ENCODE results near the gene RMDN3.

RMDN3 gene

GRCh38 chr15:40773496-40773895 is 18.4 kb upstream of the RMDN3 start:
- no peak for DNase-seq (ENCODE audit: low read depth in 3 of 3)

DNA sequence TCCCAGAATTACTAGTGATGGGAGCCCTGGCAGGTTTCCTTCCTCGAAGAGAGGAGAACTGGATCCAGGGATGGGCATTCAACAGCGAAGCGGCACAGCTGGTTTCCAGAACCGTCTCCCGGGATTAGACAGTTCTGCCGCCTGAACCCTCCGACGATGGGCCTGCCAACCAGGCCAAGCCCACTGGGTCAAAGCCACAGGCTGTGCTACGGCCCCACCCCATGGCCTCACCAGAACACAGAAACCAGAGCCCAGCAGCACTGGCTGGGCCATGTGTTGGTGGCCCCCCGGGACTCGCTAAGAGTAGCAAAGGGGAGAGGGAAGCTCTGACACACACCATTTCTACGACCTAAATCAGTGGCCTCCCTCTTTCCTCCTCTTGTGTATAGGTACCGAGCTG is 17.0 kb upstream of the RMDN3 start:
- DNase-seq (ENCODE audit: low read depth in 3 of 3) = no peak

DNA sequence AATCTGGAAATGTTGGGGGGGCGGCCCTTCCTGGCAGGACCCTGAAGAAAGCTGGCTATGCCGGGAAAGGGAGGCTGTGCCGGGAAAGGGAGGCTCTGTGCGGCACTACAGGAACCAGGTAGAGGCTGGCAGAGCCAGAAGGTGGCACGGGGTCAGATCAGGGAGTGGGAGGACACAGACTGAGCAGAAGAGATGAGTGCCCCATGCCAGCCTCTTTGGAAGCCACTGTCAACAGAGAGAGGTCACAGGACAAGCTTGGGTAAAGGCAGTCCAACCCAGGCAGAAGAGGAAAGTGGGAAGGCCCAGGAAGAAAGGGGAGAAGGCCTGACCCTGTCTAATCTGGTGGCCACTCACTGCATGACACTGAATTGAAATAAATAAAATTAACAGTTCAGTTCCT is 16.2 kb upstream of the RMDN3 start:
- DNase-seq (ENCODE audit: low read depth in 3 of 3) = no peak

DNA sequence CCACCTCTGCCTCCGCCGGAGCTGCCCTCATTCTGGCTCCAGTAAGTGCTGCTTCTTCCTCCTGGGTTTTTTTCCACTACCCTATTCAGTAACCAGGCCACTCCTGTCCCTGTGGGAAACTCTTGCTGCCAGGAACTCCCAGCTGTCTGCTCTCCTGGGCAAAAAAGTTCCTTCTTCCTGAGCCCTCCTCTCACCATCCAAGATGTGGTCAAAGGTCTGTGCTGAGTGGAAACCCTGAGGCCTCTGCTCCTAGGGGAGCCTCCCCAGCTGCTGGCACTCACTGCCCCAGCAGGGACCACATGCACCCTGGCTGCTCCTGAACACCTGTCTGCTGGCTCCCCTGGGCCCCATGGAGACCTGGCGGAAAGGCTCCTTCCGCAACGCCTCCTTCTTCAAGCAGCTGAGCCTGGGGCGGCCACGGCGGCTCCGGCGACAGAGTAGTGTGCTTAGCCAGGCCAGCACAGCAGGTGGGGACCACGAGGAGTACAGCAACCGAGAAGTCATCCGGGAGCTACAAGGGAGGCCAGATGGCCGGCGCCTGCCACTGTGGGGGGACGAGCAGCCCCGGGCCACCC is 15.2 kb upstream of the RMDN3 start:
- no peak for DNase-seq (ENCODE audit: low read depth in 3 of 3)

DNA sequence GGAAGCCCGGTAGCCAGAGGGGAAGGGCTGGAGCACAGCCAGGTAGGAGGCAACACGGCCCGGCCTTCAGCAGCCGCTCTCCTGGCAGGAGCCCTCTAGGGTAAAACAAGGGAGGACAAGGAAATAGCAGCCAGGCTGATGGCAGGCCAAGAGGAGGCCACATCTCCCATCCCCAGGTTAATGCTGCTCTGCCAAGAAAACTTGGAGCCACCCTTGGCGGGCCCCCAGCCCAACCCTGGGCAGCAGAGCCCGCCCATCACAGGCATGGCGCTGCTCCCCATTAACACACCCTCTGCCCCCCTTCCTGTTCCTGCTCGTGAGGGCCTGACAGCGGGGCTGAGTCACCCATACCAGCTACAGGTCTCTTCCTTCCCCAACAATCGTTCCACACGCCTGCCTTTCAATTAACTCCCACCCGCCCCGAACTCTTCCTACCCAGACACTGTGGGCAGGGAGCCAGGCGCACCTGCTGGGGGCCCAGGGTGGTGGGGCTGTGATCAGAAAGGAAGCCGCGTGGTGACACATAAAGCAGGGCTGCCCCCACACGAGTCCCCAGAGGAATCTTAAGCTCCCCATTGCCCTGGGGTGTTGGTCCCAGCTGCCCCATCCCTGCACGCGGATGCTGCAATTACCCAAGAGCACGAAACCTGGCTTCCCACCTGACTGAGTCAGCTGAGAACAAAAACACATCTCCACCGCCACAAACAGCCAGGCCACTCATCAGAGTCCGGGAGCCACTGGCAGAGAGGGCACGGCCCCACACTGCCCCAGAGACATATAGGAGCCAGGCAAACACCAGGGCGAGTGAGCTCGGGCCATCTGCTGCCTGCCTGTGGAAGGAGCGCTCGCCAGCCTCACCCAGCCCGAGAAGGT is 14.5 kb upstream of the RMDN3 start, which contains the start of gene C15orf62:
C15orf62 (plus strand) TSS at position 707 of the 873 bp plus-strand sequence. CDS start 516 bp downstream, outside the sequence.
- peak in 2 of 3 experiments; percentile 47 to 69 for DNase-seq (ENCODE audit: low read depth in 3 of 3)

- no peak for DNase-seq (ENCODE audit: low read depth in 3 of 3)
Measured at GRCh38 chr15:40768521-40769273, 13.6 kb upstream of the RMDN3 start.

GRCh38 chr15:40767838-40768500 is 12.9 kb upstream of the RMDN3 start:
- DNase-seq (ENCODE audit: low read depth in 3 of 3) = no peak

DNA sequence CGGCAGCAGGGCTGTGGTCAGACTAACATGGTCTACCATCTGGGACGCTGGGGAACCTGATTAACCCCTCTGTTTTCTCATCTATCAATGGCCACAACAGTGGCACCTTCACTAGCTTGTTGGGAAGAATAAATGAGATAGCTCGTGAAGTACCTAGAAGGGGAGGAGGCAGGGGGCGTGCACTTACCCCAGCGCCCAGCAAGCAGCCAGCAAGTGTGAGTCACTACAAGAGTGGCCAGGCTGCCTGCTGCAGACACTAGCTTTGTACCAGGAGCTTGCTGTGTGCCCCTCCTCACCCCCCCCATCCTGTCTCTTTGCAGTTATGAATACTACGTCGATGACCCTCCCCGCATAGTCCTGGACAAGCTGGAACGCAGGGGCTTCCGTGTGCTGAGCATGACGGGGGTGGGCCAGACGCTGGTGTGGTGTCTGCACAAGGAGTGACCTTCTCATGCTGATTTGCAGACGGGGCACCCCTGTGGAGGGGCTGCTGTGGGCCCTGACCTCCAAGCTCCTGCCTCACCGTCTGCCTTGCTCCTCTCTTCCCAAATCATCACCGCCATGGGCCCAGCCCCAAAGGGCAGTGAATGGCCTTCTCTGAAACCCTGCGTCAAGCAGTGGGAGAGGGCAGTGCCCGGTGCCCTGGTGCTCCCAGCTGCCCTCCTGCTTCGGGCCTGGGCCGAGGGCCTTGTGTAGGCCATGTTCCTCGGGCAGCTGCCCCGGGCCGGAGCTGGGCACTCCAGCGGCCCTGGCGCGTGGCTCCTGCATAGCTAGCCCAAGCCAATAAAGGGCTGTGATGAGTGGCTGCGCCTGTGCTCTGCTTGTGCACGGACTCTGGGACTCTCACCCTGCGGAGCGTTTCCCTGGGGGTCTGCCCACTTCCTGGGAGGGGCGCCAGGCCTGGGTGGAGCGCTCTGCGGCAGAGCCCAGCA is 12.1 kb upstream of the RMDN3 start:
- DNase-seq (ENCODE audit: low read depth in 3 of 3) = no peak

DNA sequence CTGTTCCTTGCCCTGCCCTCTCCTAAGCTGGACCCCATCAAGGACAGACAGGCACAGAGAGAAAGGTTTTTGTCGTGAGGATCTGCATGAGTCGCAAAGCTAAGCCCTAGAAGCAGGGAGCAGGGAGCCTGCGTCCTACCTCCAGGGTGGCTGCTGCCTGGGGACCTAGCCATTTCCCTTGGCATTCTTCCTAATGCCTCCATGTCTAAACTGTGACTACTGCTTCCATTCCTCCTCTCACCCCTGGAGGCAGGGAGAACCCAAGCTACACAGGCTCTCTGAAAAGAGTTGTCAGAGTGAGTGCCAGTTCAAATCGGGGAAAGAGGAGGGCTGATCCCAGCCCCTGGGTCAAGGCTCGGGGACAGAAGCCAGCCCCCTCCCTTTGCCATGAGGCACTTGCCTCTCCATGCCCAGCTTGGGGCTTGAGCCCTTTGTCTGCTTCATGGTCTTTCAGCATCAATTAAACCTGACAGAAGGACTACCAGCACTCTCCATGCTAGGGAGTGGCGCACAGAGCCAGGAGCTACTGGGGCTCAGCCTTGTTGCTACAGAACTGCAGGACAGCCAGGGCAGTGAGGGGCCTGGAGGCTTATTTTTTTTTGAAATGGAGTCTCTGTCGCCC is 11.3 kb upstream of the RMDN3 start:
- DNase-seq (ENCODE audit: low read depth in 3 of 3) = no peak

DNA sequence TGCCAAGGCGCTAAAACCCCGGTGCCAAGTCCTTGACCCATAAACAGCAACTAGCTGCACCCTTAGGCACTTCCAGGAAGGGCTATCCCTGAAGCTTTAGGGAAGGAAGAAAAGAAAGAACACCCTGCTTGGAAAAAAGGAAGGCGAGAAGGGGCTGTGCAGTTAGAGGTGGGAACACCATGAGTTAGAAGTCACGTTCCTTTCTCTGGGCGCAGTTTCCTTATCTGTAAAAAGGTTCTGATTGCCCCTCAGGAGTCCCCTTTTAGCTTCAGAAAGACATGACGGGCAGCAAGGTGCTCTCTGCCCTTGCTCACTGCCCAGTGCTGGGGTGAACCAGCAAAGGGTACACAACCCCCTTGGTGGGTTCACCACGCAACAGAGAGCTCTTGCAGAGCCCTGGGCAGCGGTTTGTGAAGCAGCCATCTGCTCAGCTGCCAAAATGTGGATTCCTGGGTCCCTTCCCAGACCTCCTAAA is 9.6 kb upstream of the RMDN3 start:
- no peak for DNase-seq (ENCODE audit: low read depth in 3 of 3)

DNA sequence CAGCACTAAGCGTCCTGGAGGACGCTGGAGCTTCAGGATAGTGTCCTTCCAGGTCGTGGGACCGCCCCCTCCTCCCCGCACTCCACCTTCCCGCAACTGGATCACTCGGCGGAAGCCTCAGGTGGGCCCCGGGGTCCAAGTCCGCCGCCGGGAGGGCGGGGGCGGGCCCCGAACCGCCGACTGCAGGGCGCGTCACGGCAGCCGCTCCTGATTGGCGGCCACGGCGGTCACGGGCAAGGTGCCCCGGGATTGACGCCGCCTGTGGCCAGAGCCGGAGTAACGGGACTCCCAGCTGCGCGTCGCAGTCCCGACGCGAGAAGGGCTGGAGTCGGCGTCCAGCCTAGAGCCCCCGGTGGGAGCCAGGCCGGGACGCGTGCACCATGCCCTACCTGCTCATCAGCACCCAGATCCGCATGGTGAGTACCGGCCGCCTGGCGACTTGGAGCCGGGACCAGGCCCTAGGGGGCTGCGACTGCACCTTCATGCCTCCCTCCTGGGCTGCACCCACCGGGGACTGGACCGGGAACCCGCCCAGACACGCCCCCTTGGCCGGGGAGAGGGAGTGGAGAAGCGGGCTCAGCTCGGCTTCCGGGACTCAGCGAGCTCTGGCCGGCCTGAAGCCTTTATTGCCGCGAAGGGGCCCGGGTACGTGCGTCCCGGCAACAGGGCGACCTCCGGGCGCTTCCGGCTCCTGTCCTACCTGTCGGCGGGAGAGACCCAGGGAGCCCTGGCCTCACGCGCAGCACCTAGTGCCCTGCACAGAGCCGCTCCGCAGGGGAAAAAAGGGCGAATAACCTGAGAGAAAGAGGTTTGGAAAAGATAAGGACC is 9.0 kb upstream of the RMDN3 start, which contains the start of gene GCHFR:
GCHFR (plus strand) TSS at position 268 of the 828 bp plus-strand sequence; CDS start at position 381, 113 bp downstream.
- peak in 1 of 3 experiments; percentile 69 for DNase-seq (ENCODE audit: low read depth in 3 of 3)

- DNase-seq (ENCODE audit: low read depth in 3 of 3) = peak in 1 of 3 experiments; percentile 53
Measured at GRCh38 chr15:40762919-40763800, 8.1 kb upstream of the RMDN3 start.

GRCh38 chr15:40759961-40760360 is 4.9 kb upstream of the RMDN3 start:
- no peak for DNase-seq (ENCODE audit: low read depth in 3 of 3)

GRCh38 chr15:40756938-40757337 is 1.9 kb upstream of the RMDN3 start:
- DNase-seq (ENCODE audit: low read depth in 3 of 3) = no peak

GRCh38 chr15:40755812-40756208 is 756 bp upstream of the RMDN3 start:
- DNase-seq (ENCODE audit: low read depth in 3 of 3) = no peak

GRCh38 chr15:40754574-40754882 is 526 bp downstream of the RMDN3 start:
- DNase-seq (ENCODE audit: low read depth in 3 of 3) = no peak

GRCh38 chr15:40751745-40752144 is 3.3 kb downstream of the RMDN3 start:
- DNase-seq (ENCODE audit: low read depth in 3 of 3) = no peak

DNA sequence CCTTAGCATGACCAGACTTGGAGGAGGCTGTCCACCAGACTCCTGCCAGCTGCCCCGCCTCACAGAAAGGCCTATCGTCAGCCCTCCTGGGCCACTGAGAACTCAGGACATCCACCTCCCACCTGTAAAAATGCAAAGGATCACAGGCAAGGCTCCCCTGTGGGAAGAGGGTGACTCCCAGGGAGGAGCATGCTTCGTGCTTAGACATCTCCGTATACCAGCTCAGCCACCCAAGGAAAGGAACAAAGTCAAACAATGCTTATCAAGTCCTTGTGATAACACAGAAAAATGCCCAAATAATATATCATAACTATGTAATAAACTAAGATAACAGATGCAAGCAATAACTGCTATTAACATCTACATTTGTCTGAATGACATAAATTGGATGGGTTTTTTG is 4.2 kb downstream of the RMDN3 start:
- DNase-seq (ENCODE audit: low read depth in 3 of 3) = no peak

Data from stimulated activated CD4-positive, alpha-beta T cell treated with anti-CD3 and anti-CD28 coated beads, TNF-alpha, amount 100 ng/mL, for 24 hours (primary cell).